ENCODE data around the gene ERC2.

The ERC2 gene

GRCh38 chr3:55824406-55824805, 643.9 kb downstream of the ERC2 start:
- no peak for DNase-seq (ENCODE audit: low spot score)

- DNase-seq (ENCODE audit: low spot score) = no peak
These were observed 644.4 kb downstream of the ERC2 start for GRCh38 chr3:55823829-55824228.

- DNase-seq (ENCODE audit: low spot score) = no peak
These were observed 645.3 kb downstream of the ERC2 start for GRCh38 chr3:55823001-55823400.

- no peak for DNase-seq (ENCODE audit: low spot score)
These were observed 649.3 kb downstream of the ERC2 start for GRCh38 chr3:55819005-55819404.

GRCh38 chr3:55818485-55818884, 649.8 kb downstream of the ERC2 start:
- DNase-seq (ENCODE audit: low spot score) = no peak

GRCh38 chr3:55816794-55817576, 651.3 kb downstream of the ERC2 start:
- DNase-seq (ENCODE audit: low spot score) = no peak

- no peak for DNase-seq (ENCODE audit: low spot score)
These were observed 653.0 kb downstream of the ERC2 start for GRCh38 chr3:55815262-55815661.

- DNase-seq (ENCODE audit: low spot score) = no peak
These were observed 654.8 kb downstream of the ERC2 start for GRCh38 chr3:55813268-55814097.

GRCh38 chr3:55812394-55813013, 655.8 kb downstream of the ERC2 start:
- DNase-seq (ENCODE audit: low spot score) = no peak

- no peak for DNase-seq (ENCODE audit: low spot score)
These were observed 661.1 kb downstream of the ERC2 start for GRCh38 chr3:55807210-55807609.

- no peak for DNase-seq (ENCODE audit: low spot score)
These were observed 663.1 kb downstream of the ERC2 start for GRCh38 chr3:55805169-55805568.

- DNase-seq (ENCODE audit: low spot score) = no peak
These were observed 663.8 kb downstream of the ERC2 start for GRCh38 chr3:55804170-55805095.

- no peak for DNase-seq (ENCODE audit: low spot score)
These were observed 665.5 kb downstream of the ERC2 start for GRCh38 chr3:55802816-55803215.

GRCh38 chr3:55801676-55802075, 666.6 kb downstream of the ERC2 start:
- DNase-seq (ENCODE audit: low spot score) = no peak

GRCh38 chr3:55801068-55801467, 667.2 kb downstream of the ERC2 start:
- DNase-seq (ENCODE audit: low spot score) = no peak

- no peak for DNase-seq (ENCODE audit: low spot score)
These were observed 670.5 kb downstream of the ERC2 start for GRCh38 chr3:55797775-55798174.

GRCh38 chr3:55797084-55797483, 671.2 kb downstream of the ERC2 start:
- DNase-seq (ENCODE audit: low spot score) = no peak

- no peak for DNase-seq (ENCODE audit: low spot score)
These were observed 671.7 kb downstream of the ERC2 start for GRCh38 chr3:55796533-55796932.

GRCh38 chr3:55795746-55796145, 672.5 kb downstream of the ERC2 start:
- DNase-seq (ENCODE audit: low spot score) = no peak

- DNase-seq (ENCODE audit: low spot score) = no peak
These were observed 673.0 kb downstream of the ERC2 start for GRCh38 chr3:55795296-55795695.

- no peak for DNase-seq (ENCODE audit: low spot score)
These were observed 675.5 kb downstream of the ERC2 start for GRCh38 chr3:55792742-55793141.

- no peak for DNase-seq (ENCODE audit: low spot score)
These were observed 676.3 kb downstream of the ERC2 start for GRCh38 chr3:55792009-55792408.
